HUDEP-2 (cell line): ENCODE data around the gene GOLGA6L7.
"Not testable (repeated sequence)": the region's sequence is repeated elsewhere in the genome, so short reads cannot be mapped to it uniquely, and the experiment has no call there.

Experiments
- DNase-seq, 76 experiments: peaks; one replicate each; lab custom pipeline; 2025; ENCODE audit not compliant: unreplicated experiment in 76 of 76; lab: John Stamatoyannopoulos, UW

Gene GOLGA6L7

GRCh38 chr15:28847959-28848358 is 485 bp downstream of the GOLGA6L7 start:
- DNase-seq: not testable (repeated sequence)

GRCh38 chr15:28847247-28847646 is 1.2 kb downstream of the GOLGA6L7 start:
- DNase-seq: not testable (repeated sequence)

DNA sequence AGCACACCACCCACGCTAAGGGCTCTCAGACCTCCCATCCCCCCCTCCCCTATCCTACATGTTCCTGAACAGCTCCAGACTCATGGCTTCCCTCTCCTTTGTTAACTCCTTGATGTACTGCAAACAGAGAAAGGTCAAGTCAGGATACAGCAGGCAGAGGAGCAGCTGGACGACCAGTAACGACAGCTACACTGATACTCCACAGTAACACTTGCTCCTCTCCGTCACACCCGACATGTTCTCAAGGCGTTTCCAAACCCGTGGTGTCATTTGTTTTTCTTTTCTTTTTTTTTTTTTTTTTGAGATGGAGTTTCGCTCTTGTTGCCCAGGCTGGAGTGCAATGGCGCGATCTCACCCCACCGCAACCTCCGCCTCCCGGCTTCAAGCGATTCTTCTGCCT is 4.3 kb downstream of the GOLGA6L7 start:
- DNase-seq: not testable (repeated sequence)

GRCh38 chr15:28843520-28843919 is 4.9 kb downstream of the GOLGA6L7 start:
- not testable (repeated sequence) for DNase-seq

- not testable (repeated sequence) for DNase-seq
Measured at GRCh38 chr15:28842210-28842609, 6.2 kb downstream of the GOLGA6L7 start.

GRCh38 chr15:28840285-28840684 is 8.2 kb downstream of the GOLGA6L7 start:
- not testable (repeated sequence) for DNase-seq

GRCh38 chr15:28834957-28835585 is 13.4 kb downstream of the GOLGA6L7 start:
- DNase-seq: not testable (repeated sequence)

- peak in 69 of 76 experiments; percentile 2 to 80 (median 52) for DNase-seq
Measured at GRCh38 chr15:28831897-28832587, 16.4 kb downstream of the GOLGA6L7 start.

GRCh38 chr15:28821420-28821819 is 27.0 kb downstream of the GOLGA6L7 start:
- DNase-seq: not testable (repeated sequence)

DNA sequence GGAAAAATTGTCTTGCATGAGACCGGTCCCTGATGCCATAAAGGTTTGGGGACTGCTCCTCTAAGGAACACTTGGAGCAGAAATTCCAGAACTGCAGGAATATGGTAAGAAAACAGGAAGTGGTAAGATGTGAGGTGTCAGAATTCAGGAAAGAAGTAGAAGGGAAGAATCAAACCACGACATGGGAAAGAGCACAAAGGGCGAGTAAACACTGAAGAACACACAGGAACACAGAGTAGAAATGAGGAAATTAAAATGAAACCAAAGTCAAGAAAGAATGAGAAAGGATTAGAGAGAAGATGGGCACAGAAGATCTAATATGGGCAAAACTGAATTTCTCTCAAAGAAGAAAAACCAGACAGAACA is 28.5 kb downstream of the GOLGA6L7 start:
- DNase-seq: not testable (repeated sequence)

DNA sequence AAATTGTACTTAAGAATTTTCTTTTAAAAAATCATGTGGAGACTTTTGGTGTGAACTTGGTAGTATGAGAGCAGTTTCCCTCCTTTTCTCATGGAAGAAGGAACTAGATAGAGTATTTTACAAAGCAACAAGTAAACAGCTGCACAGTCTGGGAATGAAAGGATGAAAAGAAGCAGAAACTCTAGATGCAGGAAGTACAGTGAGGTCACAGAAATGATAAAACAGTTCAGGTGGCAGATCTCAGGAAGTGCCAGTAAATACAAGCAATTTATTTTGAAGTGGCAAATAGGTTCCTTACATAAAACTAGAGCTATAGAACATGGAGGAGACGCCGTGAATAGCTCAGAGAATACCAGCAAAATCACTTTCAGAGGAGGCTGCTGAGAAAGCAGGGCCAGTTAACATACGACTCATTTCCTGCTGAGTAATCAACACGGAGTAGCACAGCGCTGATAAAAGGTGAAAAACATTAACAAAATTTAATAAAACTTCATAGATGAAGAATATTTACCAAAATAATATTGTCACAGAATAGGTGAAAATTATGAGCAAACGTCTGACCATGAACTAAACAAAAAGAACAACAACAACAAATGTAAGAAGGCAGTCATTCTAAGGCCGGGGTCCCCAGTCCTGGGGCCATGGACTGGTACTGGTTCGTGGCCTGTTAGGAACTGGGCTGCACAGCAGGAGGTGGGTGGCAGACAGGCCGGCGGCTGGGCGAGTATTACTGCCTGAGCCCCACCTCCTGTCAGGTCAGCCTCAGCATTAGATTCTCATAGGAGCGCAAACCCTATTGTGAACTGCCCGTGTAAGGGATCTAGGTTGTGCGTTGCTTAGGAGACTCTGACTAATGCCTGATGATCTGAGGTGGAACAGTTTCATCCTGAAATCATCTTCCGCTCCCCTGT is 29.2 kb downstream of the GOLGA6L7 start:
- DNase-seq: not testable (repeated sequence)

- not testable (repeated sequence) for DNase-seq
Measured at GRCh38 chr15:28818168-28818567, 30.3 kb downstream of the GOLGA6L7 start.

DNA sequence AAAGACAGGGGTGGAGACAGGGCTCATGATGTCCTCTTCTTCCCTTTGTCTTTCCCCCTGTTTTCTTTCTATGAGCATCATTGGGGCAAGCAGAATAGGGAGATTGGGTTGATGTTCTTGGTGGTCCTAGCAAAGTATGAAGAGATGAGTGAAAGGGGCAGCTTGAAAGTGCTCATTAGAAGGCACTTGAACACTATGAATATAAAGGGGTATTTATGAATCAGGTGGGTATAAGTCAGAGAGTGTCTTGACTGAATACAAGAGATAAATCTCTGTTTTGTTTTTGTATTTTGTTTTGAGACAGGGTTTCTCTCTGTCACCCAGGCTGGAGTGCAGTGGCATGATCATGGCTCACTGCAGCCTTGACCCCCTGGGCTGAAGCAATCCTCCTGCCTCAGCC is 34.4 kb downstream of the GOLGA6L7 start:
- not testable (repeated sequence) for DNase-seq

- DNase-seq: not testable (repeated sequence)
Measured at GRCh38 chr15:28813392-28813791, 35.1 kb downstream of the GOLGA6L7 start.

DNA sequence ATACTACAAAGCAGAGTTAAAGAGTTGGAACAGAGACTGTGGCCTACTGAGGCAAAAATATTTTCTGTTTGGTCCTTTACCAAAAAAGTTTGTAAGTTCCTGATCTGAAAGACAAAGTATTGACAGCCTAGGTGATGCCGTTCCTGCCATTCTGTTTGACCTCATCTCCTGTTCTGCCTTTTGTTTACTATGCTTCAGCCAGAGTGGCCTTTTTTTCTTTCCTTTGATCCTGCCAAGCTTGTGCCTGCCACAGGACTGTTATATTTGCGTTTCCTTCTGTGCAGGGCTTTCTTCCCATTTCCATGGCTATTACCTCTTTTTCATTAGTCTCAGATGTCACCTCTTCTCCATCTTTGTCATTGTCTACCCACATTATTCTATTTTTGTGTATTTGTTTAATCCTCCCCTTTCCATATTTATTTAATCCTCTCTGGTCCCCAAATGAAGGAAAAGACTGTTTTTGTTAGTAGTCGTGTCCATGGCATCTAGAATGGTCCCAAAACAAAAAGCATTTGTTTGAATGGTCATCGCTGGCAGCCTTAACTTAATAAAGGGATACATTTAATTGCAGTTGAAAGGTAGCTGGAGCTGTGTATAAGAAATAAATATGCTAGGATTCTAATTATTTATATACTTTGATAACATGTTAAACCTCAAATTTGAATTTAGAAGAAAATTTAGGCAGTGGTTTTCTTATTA is 36.4 kb downstream of the GOLGA6L7 start:
- DNase-seq: not testable (repeated sequence)

DNA sequence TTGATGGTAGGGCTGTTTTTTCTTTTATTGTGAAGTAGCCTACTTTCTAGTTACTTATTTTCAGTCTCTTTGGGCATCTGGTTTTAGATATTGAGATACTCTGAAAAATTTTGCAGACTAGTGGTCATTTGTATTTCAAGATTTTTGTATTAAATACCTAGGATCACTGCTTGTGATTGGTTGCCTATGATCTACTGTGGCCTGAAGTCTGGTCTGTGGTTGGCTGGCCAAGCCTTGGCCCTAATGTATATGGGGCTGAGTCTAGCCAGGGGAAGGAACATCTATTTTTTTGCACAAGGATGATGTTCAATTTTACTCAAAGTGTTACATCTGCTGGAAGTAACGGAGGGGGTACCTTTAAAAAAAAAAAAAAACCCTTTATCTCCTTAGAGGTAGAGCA is 38.0 kb downstream of the GOLGA6L7 start:
- not testable (repeated sequence) for DNase-seq

DNA sequence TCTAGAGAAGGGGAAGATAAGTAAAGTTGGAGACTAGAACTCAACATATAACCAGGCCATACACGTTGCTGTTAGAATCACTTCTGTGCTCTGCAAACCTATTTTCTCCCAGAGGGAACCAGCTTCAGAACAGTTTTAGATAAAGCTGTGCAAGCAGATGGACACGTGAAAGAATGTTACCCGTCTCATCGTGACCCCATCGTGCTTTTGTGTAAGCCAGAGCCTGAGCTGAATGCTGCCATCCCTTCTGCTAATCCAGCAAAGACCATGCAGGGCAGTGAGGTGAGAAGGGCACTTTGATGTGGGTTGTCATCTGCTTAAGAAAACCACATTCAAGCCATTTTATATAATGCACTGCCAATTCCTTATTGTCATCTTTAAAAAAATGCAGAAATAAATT is 40.3 kb downstream of the GOLGA6L7 start:
- not testable (repeated sequence) for DNase-seq

DNA sequence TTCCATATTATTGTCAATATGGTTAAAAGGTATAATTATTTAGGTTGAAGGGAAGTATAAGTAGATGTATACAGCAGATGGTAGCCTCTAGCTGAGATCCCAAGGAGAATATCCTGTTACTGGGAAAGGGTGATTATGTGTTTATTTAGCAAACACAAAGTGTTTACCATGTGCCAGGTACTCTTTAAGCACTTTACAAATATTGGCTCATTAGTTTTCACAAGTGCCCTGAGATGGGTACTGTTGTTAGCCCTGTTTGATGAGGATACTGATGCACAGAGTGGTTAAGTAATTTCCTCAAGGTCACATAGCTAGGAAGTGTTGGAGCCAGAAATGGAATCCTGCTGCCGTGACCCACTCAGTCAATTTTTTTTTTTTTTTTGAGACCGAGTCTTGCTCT is 48.1 kb downstream of the GOLGA6L7 start:
- DNase-seq: not testable (repeated sequence)

- not testable (repeated sequence) for DNase-seq
Measured at GRCh38 chr15:28798234-28798633, 50.2 kb downstream of the GOLGA6L7 start.

- DNase-seq: peak in 1 of 76 experiments; percentile 4
Measured at GRCh38 chr15:28794231-28794630, 54.2 kb downstream of the GOLGA6L7 start.
